H9 (cell line): ENCODE results near the gene VTI1B. TPM values are rescaled to one million over a fixed set of nuclear protein-coding genes. Genes with fewer than 3 reads are reported as not detected.

Source experiments
- DNase-seq: peaks from one replicate; pipeline ENCODE4 v3.0.0-alpha.2; 2017
- H2AFZ ChIP-seq: one replicate; pipeline ENCODE4 v1.6.1; 2013; ENCODE audit warnings: mild to moderate bottlenecking, low read length, control low read depth, moderate library complexity
- H2AK5ac ChIP-seq: 2 replicates; pipeline ENCODE4 v1.6.1; 2013; ENCODE audit warnings: low read length, control low read depth, mixed read lengths; ENCODE audit not compliant: insufficient read length
- H2BK120ac ChIP-seq: one replicate; pipeline ENCODE4 v1.6.1; 2013; ENCODE audit warnings: low read depth, mild to moderate bottlenecking, low read length, control low read depth, inconsistent platforms; ENCODE audit not compliant: poor library complexity, severe bottlenecking
- H2BK12ac ChIP-seq: 2 replicates; pipeline ENCODE4 v1.6.1; 2013; ENCODE audit warnings: low read length, control low read depth, mixed read lengths, low read depth; ENCODE audit not compliant: insufficient read length
- H2BK15ac ChIP-seq: 2 replicates; pipeline ENCODE4 v1.6.1; 2013; ENCODE audit warnings: low read depth, low read length, control low read depth
- H2BK20ac ChIP-seq: one replicate; pipeline ENCODE4 v1.6.1; 2013; ENCODE audit warnings: low read depth, mild to moderate bottlenecking, low read length, control low read depth, inconsistent platforms; ENCODE audit not compliant: poor library complexity, severe bottlenecking
- H2BK5ac ChIP-seq: 2 replicates; pipeline ENCODE4 v1.6.1; 2013; ENCODE audit warnings: low read length, control low read depth, mixed read lengths; ENCODE audit not compliant: insufficient read length
- H3K14ac ChIP-seq: 2 replicates; pipeline ENCODE4 v1.6.1; 2013; ENCODE audit warnings: low read length, control low read depth; ENCODE audit not compliant: insufficient read depth
- H3K18ac ChIP-seq: 2 replicates; pipeline ENCODE4 v1.6.1; 2013; ENCODE audit warnings: low read depth, mild to moderate bottlenecking, mixed read lengths, low read length, control low read depth; ENCODE audit not compliant: insufficient read length
- H3K23ac ChIP-seq: 2 replicates; pipeline ENCODE4 v1.6.1; 2013; ENCODE audit warnings: low read length, control low read depth, mixed read lengths, low read depth; ENCODE audit not compliant: insufficient read length
- H3K23me2 ChIP-seq: 2 replicates; pipeline ENCODE4 v1.6.1; 2013; ENCODE audit warnings: low read depth, mild to moderate bottlenecking, mixed read lengths, low read length, control low read depth; ENCODE audit not compliant: insufficient read length, poor library complexity, severe bottlenecking
- H3K27ac ChIP-seq: 2 replicates; pipeline ENCODE4 v1.5.1; 2013; ENCODE audit warnings: low read length, control low read depth, mixed read lengths, low read depth; ENCODE audit not compliant: insufficient read length
- H3K27me3 ChIP-seq: 2 replicates; pipeline ENCODE4 v1.6.1; 2013; ENCODE audit warnings: low read length, control low read depth, inconsistent platforms; ENCODE audit not compliant: insufficient read depth
- H3K4ac ChIP-seq: 2 replicates; pipeline ENCODE4 v1.6.1; 2013; ENCODE audit warnings: low read depth, mild to moderate bottlenecking, control low read depth, inconsistent platforms, low read length, moderate library complexity
- H3K4me1 ChIP-seq: 2 replicates; pipeline ENCODE4 v1.6.1; 2013; ENCODE audit warnings: low read length, control low read depth, inconsistent platforms; ENCODE audit not compliant: insufficient read depth
- H3K4me2 ChIP-seq: 2 replicates; pipeline ENCODE4 v1.6.1; 2013; ENCODE audit warnings: low read length, control low read depth, mixed read lengths; ENCODE audit not compliant: insufficient read length, insufficient read depth
- H3K56ac ChIP-seq: 2 replicates; pipeline ENCODE4 v1.6.1; 2013; ENCODE audit warnings: low read depth, mild to moderate bottlenecking, mixed read lengths, low read length, control low read depth; ENCODE audit not compliant: insufficient read length
- H3K79me1 ChIP-seq: 2 replicates; pipeline ENCODE4 v1.6.1; 2013; ENCODE audit warnings: low read depth, mild to moderate bottlenecking, moderate library complexity, low read length, control low read depth, inconsistent platforms; ENCODE audit not compliant: insufficient read depth, poor library complexity, severe bottlenecking
- H3K79me2 ChIP-seq: 2 replicates; pipeline ENCODE4 v1.6.1; 2013; ENCODE audit warnings: low read length, control low read depth, inconsistent platforms; ENCODE audit not compliant: insufficient read depth
- H3K9ac ChIP-seq: 2 replicates; pipeline ENCODE4 v1.6.1; 2013; ENCODE audit warnings: low read length, control low read depth, mixed read lengths; ENCODE audit not compliant: insufficient read length; ENCODE audit errors: extremely low read depth
- H3K9me3 ChIP-seq: one replicate; pipeline ENCODE4 v1.6.1; 2013; ENCODE audit warnings: low read depth, low read length, inconsistent platforms; ENCODE audit not compliant: control insufficient read depth
- H3T11ph ChIP-seq: one replicate; pipeline ENCODE4 v1.6.1; 2013; ENCODE audit warnings: mild to moderate bottlenecking, low read length, control low read depth, inconsistent platforms
- H4K20me1 ChIP-seq: one replicate; pipeline ENCODE4 v1.6.1; 2013; ENCODE audit not compliant: control insufficient read depth, insufficient read length, insufficient read depth
- H4K5ac ChIP-seq: 2 replicates; pipeline ENCODE4 v1.6.1; 2013; ENCODE audit warnings: low read depth, mild to moderate bottlenecking, mixed read lengths, low read length, control low read depth; ENCODE audit not compliant: insufficient read length
- H4K8ac ChIP-seq: replicated peaks from 2 replicates; pipeline ENCODE4 v1.6.1; 2013; ENCODE audit warnings: low read length, control low read depth, mixed read lengths, low read depth; ENCODE audit not compliant: insufficient read length
- H4K91ac ChIP-seq: 2 replicates; pipeline ENCODE4 v1.6.1; 2013; ENCODE audit warnings: low read depth, mild to moderate bottlenecking, moderate library complexity, mixed read lengths, low read length, control low read depth; ENCODE audit not compliant: insufficient read length
- H3K27ac Mint-ChIP-seq, 3 experiments: 2 replicates in 2 of 3; 3 replicates in 1 of 3; pipeline ENCODE4 v1.8.0; 2020 to 2021; ENCODE audit warnings: mixed read lengths in 3 of 3, mild to moderate bottlenecking in 1 of 3, moderate library complexity in 1 of 3
- H3K27me3 Mint-ChIP-seq: 2 replicates; pipeline ENCODE4 v1.8.0; 2021; ENCODE audit warnings: low read depth, mild to moderate bottlenecking, moderate library complexity, mixed read lengths
- H3K36me3 Mint-ChIP-seq, 3 experiments: 2 replicates in 2 of 3; 3 replicates in 1 of 3; pipeline ENCODE4 v1.8.0; 2020 to 2021; ENCODE audit warnings: low read depth in 3 of 3, mixed read lengths in 3 of 3; ENCODE audit not compliant: insufficient read depth in 1 of 3
- H3K4me1 Mint-ChIP-seq, 2 experiments: 2 replicates each; pipeline ENCODE4 v1.8.0; 2020; ENCODE audit warnings: mixed read lengths in 2 of 2
- H3K4me3 Mint-ChIP-seq, 2 experiments: 2 replicates in 1 of 2; 3 replicates in 1 of 2; pipeline ENCODE4 v1.8.0; 2020 to 2021; ENCODE audit warnings: mild to moderate bottlenecking in 2 of 2, mixed read lengths in 2 of 2, moderate library complexity in 1 of 2
- H3K9me3 Mint-ChIP-seq, 2 experiments: 2 replicates in 1 of 2; 3 replicates in 1 of 2; pipeline ENCODE4 v1.8.0; 2020; ENCODE audit warnings: mild to moderate bottlenecking in 2 of 2, mixed read lengths in 2 of 2, moderate library complexity in 1 of 2
- CTCF ChIP-seq: fragments of 200-600 bp; sonication (generic); conservative IDR thresholded peaks from 3 replicates; pipeline ENCODE4 v1.8.0; 2021; ENCODE audit warnings: antibody characterized with exemption, mild to moderate bottlenecking
- WGBS: extraction: QIAGEN DNeasy Blood & Tissue Kit; methylation state at CpG from one replicate; pipeline ENCODE4 v1.1.7; 2013; ENCODE audit warnings: missing lambda C conversion rate, low lambda C conversion rate, mixed read lengths; ENCODE audit not compliant: insufficient read length; ENCODE audit errors: extremely low coverage; 5-methylcytosine and 5-hydroxymethylcytosine counted together
- total RNA-seq: library from RNA; stranded (reverse); gene quantifications from 2 replicates; pipeline ENCODE4 v1.2.1, GENCODE V29; 2021

Gene VTI1B
- total RNA-seq, 1 experiment from 2014 or later: 118 TPM

GRCh38 chr14:67644428-67644827 lies 30.0 kb downstream of the VTI1B start:
- H3K4ac ChIP-seq: no peak overlapping the region
- no CpG with 5 or more reads among the region's 2 CpGs for WGBS
- H3K9ac ChIP-seq: no peak overlapping the region
- H3K79me2 ChIP-seq: no peaks in the 10 kb centered on the region
- no peak overlapping the region for H3K4me2 ChIP-seq
- no peaks in the 10 kb centered on the region for H3K4me1 ChIP-seq
- H4K5ac ChIP-seq: no peak overlapping the region
- no peak overlapping the region for H3K18ac ChIP-seq
- H3K36me3 Mint-ChIP-seq: peaks cover 4 to 43% (median 32%) of the 10 kb centered on the region in 3 experiments; a peak in 6 of 7 replicates
- no peak overlapping the region for H3K27ac Mint-ChIP-seq
- TF ChIP-seq CTCF: no peak
- no peaks in the 10 kb centered on the region for H3K9me3 Mint-ChIP-seq
- no peak for DNase-seq
- H3K23ac ChIP-seq: no peak overlapping the region
- no peaks in the 10 kb centered on the region for H3K79me1 ChIP-seq
- H2AK5ac ChIP-seq: no peak overlapping the region
- H2BK12ac ChIP-seq: no peak overlapping the region
- H2BK20ac ChIP-seq: no peak overlapping the region
- H3K27me3 Mint-ChIP-seq: no peaks in the 10 kb centered on the region
- no peak overlapping the region for H3K4me3 Mint-ChIP-seq
- no peaks in the 10 kb centered on the region for H3K4me1 Mint-ChIP-seq
- no peak overlapping the region for H3T11ph ChIP-seq
- no peak overlapping the region for H4K8ac ChIP-seq
- no peak overlapping the region for H2AFZ ChIP-seq
- no peak overlapping the region for H4K91ac ChIP-seq
- no peaks in the 10 kb centered on the region for H3K9me3 ChIP-seq
- no peak overlapping the region for H3K27ac ChIP-seq
- H2BK15ac ChIP-seq: no peak overlapping the region
- no peak overlapping the region for H3K14ac ChIP-seq
- no peak overlapping the region for H3K56ac ChIP-seq
- H3K23me2 ChIP-seq: no peaks in the 10 kb centered on the region
- no peak overlapping the region for H2BK120ac ChIP-seq
- no peaks in the 10 kb centered on the region for H3K27me3 ChIP-seq
- H4K20me1 ChIP-seq: no peaks in the 10 kb centered on the region
- no peak overlapping the region for H2BK5ac ChIP-seq
